Gastrocnemius medialis (tissue), 4 donors: ENCODE results near the gene SRPX. TPM values are rescaled to one million over a fixed set of nuclear protein-coding genes. Genes with fewer than 3 reads are reported as not detected.

Experiments
- ATAC-seq, 2 donors: fragments of 150-250 bp; one replicate each; pipeline ENCODE4 v1.9.1; 2016
- DNase-seq, 2 donors: peaks; one replicate each; pipeline ENCODE4 v3.0.0-alpha.2; 2019
- H3K27ac ChIP-seq, 4 donors: fragments of 200-600 bp; sonication (generic); 1 replicate in 1 of 4; 2 replicates in 3 of 4; pipeline ENCODE4 v1.5.1; 2016 to 2018; ENCODE audit warnings: mild to moderate bottlenecking in 2 of 4, moderate library complexity in 1 of 4
- H3K27me3 ChIP-seq, 3 donors: fragments of 200-600 bp; sonication (generic) in 2 of 3; 1 replicate in 1 of 3; 2 replicates in 2 of 3; pipeline versions ENCODE4 v1.5.1 to v1.6.0; 2016 to 2019; ENCODE audit warnings: mild to moderate bottlenecking in 1 of 3, moderate library complexity in 1 of 3
- H3K36me3 ChIP-seq, 2 donors: fragments of 200-600 bp; sonication (generic) in 1 of 2; one replicate each; pipeline ENCODE4 v1.5.1; 2017 to 2018
- H3K4me1 ChIP-seq, 2 donors: fragments of 200-600 bp; sonication (generic) in 1 of 2; one replicate each; pipeline ENCODE4 v1.5.1; 2016 to 2017; ENCODE audit warnings: mild to moderate bottlenecking in 2 of 2
- H3K4me3 ChIP-seq, 4 donors: fragments of 200-600 bp; sonication (generic) in 3 of 4; 1 replicate in 1 of 4; 2 replicates in 3 of 4; pipeline ENCODE4 v1.5.1; 2016 to 2019; ENCODE audit warnings: mild to moderate bottlenecking in 2 of 4
- H3K9me3 ChIP-seq, 3 donors: fragments of 200-600 bp; sonication (generic) in 2 of 3; 1 replicate in 1 of 3; 2 replicates in 2 of 3; pipeline ENCODE4 v1.5.1; 2016 to 2019
- CTCF ChIP-seq, 5 experiments: fragments of 450-650 bp in 3 of 5; fragments of 200-600 bp in 2 of 5; sonication (generic) in 2 of 5; IDR thresholded peaks in 4 of 5; conservative IDR thresholded peaks in 1 of 5; 1 replicate in 4 of 5; 2 replicates in 1 of 5; pipeline ENCODE4 v1.5.1; 2016 to 2019; ENCODE audit warnings: antibody characterized with exemption in 5 of 5, mild to moderate bottlenecking in 3 of 5, moderate library complexity in 3 of 5
- POLR2A ChIP-seq, 2 donors: fragments of 450-650 bp; IDR thresholded peaks; one replicate each; pipeline ENCODE4 v1.6.1; 2017; ENCODE audit warnings: antibody characterized with exemption in 2 of 2, mild to moderate bottlenecking in 2 of 2, moderate library complexity in 2 of 2
- in situ Hi-C, 4 donors: fragments of 200-750 bp; cut with MboI; loops; one replicate each; pipeline versions ENCODE4 v1.15.0 to v1.8.0; 2017; ENCODE audit warnings: low sequenced_read_pairs in 4 of 4
- intact Hi-C: fragments of 100-400 bp; cut with DNase I; formaldehyde crosslinking; loops from one replicate; pipeline ENCODE4 v1.15.1; 2023; ENCODE audit warnings: low total_unique reads
- total RNA-seq, 4 donors: library from RNA; depleted of rRNA; stranded (reverse); fragments of >200 nt; gene quantifications; one replicate each; pipeline versions ENCODE4 v1.1.0 to v1.2.3, GENCODE V29; 2016

Gene SRPX
- total RNA-seq, 4 donors from 2014 or later: 8.6 to 48.3 (median 36.6) TPM

DNA sequence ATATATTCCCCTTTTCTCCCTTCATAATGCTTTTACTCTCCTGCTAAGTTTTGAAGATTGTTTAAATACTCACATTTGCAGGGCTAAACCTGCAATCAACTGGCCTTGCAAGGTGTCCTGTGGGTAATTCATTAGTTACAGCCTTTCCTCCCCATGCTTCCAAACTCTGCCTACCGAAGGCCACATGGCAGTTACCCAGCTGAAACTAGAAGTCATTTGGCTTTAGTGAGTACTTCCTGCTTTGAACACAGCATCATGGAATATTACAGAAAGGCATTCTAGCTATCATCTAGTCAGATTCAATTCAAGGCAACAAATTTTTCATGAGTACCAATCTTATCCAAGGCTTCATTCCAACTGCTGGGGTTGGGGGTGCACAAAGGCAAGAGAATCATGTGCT, 55.6 kb downstream of the SRPX start:
- ATAC-seq (no peak), DNase-seq (no peak)
- no peaks in the 10 kb centered on the region for H3K36me3 ChIP-seq
- H3K27ac ChIP-seq: no peak overlapping the region
- intact Hi-C loops (no loop called here), in situ Hi-C loops (loop anchor here in 1 of 4 donors (25.0 kb wide), 1 partner anchor 253 kb away; no protein-coding TSS in a partner anchor)
- no peaks in the 10 kb centered on the region for H3K9me3 ChIP-seq
- TF ChIP-seq POLR2A (IDR thresholded peaks at IDR 0.05): no peak
- H3K27me3 ChIP-seq: no peaks in the 10 kb centered on the region
- H3K4me3 ChIP-seq: no peak overlapping the region
- H3K4me1 ChIP-seq: no peaks in the 10 kb centered on the region

GRCh38 chrX:38163193-38163592, 57.5 kb downstream of the SRPX start:
- ATAC-seq: no peak
- Histone ChIP-seq H3K36me3 (no peaks in the 10 kb centered on the region), H3K4me1 (no peaks in the 10 kb centered on the region), H3K4me3 (no peak overlapping the region), H3K9me3 (no peaks in the 10 kb centered on the region), H3K27ac (no peak overlapping the region), H3K27me3 (no peaks in the 10 kb centered on the region)
- in situ Hi-C loops: loop anchor here in 1 of 4 donors (25.0 kb wide), 1 partner anchor 251 kb away; no protein-coding TSS in a partner anchor
- TF ChIP-seq POLR2A (IDR thresholded peaks at IDR 0.05) (no peak), CTCF (IDR thresholded peaks at IDR 0.05 in 4 of 5, conservative IDR thresholded peaks at IDR 0.05 in 1 of 5) (no peak)
- DNase-seq: no peak
- intact Hi-C loops: no loop called here

DNA sequence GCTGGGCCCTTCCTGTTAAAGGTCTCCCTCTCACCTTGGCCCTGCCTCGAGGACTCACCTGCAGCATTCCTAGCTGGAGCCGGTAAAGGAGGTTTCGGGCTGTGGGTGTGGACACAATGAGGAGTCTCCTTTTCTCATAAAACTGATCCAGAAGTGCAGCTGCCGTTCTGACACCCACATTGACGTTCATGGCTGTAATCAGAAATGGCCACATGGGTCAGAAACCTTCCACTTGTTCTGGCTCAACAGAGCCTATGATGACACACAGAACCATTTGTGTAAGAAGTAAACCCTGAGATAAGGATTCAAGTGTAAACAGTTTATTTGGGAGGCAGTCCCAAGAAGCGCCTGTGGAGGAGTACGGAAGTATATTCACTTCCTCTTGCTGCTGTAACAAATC, 63.8 kb downstream of the SRPX start:
- no peak overlapping the region for H3K27ac ChIP-seq
- ATAC-seq (no peak), DNase-seq (no peak)
- no peaks in the 10 kb centered on the region for H3K27me3 ChIP-seq
- H3K4me1 ChIP-seq: no peaks in the 10 kb centered on the region
- H3K4me3 ChIP-seq: no peak overlapping the region
- intact Hi-C loops: no loop called here
- TF ChIP-seq POLR2A (IDR thresholded peaks at IDR 0.05) (no peak), CTCF (IDR thresholded peaks at IDR 0.05 in 4 of 5, conservative IDR thresholded peaks at IDR 0.05 in 1 of 5) (no peak)
- in situ Hi-C loops: loop anchor here in 1 of 4 donors (25.0 kb wide), 1 partner anchor 245 kb away; no protein-coding TSS in a partner anchor
- no peaks in the 10 kb centered on the region for H3K36me3 ChIP-seq
- no peaks in the 10 kb centered on the region for H3K9me3 ChIP-seq

DNA sequence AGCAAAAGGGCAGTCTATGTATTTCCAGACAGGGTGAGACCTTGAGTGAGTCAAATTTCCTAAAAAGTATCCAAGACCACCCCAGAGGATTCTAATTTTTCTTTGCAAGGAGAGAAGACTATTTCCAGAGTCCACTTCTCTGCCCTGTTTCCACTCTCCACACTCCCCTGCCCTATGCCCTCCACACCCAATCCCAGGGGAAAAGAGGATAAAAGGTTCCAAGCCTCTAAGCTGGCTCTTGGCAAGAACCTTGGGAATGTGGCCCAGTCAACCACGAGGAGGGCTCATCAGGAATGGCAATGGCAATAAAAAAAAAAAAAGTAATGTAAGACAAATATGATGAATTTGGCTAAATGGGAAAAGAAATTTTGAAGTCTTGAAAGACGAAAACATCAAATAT, 65.9 kb downstream of the SRPX start:
- in situ Hi-C loops: loop anchor here in 1 of 4 donors (25.0 kb wide), 1 partner anchor 243 kb away; no protein-coding TSS in a partner anchor
- no peak for ATAC-seq
- Histone ChIP-seq H3K36me3 (no peaks in the 10 kb centered on the region), H3K4me1 (no peaks in the 10 kb centered on the region), H3K4me3 (no peak overlapping the region), H3K27ac (no peak overlapping the region), H3K9me3 (no peaks in the 10 kb centered on the region), H3K27me3 (peaks cover 0 to 3% (median 0%) of the 10 kb centered on the region in 3 donors)
- intact Hi-C loops: no loop called here
- no peak for TF ChIP-seq POLR2A (IDR thresholded peaks at IDR 0.05)
- no peak for TF ChIP-seq CTCF (IDR thresholded peaks at IDR 0.05 in 4 of 5, conservative IDR thresholded peaks at IDR 0.05 in 1 of 5)
- DNase-seq: no peak

GRCh38 chrX:38154340-38154739, 66.3 kb downstream of the SRPX start:
- ATAC-seq (no peak), DNase-seq (no peak)
- Histone ChIP-seq H3K4me1 (no peaks in the 10 kb centered on the region), H3K27ac (no peak overlapping the region), H3K4me3 (no peak overlapping the region), H3K9me3 (no peaks in the 10 kb centered on the region), H3K27me3 (peaks cover 0 to 3% (median 0%) of the 10 kb centered on the region in 3 donors), H3K36me3 (no peaks in the 10 kb centered on the region)
- intact Hi-C loops (no loop called here), in situ Hi-C loops (loop anchor here in 1 of 4 donors (25.0 kb wide), 1 partner anchor 242 kb away; no protein-coding TSS in a partner anchor)
- TF ChIP-seq CTCF (IDR thresholded peaks at IDR 0.05 in 4 of 5, conservative IDR thresholded peaks at IDR 0.05 in 1 of 5): no peak
